SU-DHL-6 (cell line): ENCODE data around the gene SFXN1.

Experiments
- H2AFZ ChIP-seq: fragments of 200-600 bp; sonication (generic); 2 replicates; pipeline ENCODE4 v1.6.1; 2014; ENCODE audit warnings: low read depth, mild to moderate bottlenecking, moderate library complexity, mixed read lengths, antibody characterized with exemption, low read length; ENCODE audit not compliant: severe bottlenecking
- H3F3A ChIP-seq: fragments of 200-600 bp; shearing (Covaris generic); 2 replicates; pipeline ENCODE4 v1.6.0; 2016; ENCODE audit warnings: antibody characterized with exemption, mild to moderate bottlenecking; ENCODE audit not compliant: insufficient read depth
- H3K27ac ChIP-seq: fragments of 200-600 bp; sonication (generic); 2 replicates; pipeline ENCODE4 v1.5.1; 2016; ENCODE audit warnings: low read depth, mild to moderate bottlenecking, low read length, moderate library complexity, mixed read lengths
- H3K27me3 ChIP-seq: fragments of 200-600 bp; sonication (generic), shearing (Covaris generic); 2 replicates; pipeline ENCODE4 v1.6.0; 2014; ENCODE audit warnings: mild to moderate bottlenecking, low read length
- H3K36me3 ChIP-seq: fragments of 200-600 bp; sonication (generic); 2 replicates; pipeline ENCODE4 v1.6.1; 2014; ENCODE audit warnings: mild to moderate bottlenecking, low read length, mixed read lengths
- H3K4me2 ChIP-seq: fragments of 300-600, 200-600 bp; shearing (Covaris generic), sonication (generic); 2 replicates; pipeline ENCODE4 v1.6.0; 2014; ENCODE audit warnings: low read length, low read depth, mild to moderate bottlenecking; ENCODE audit not compliant: poor library complexity, severe bottlenecking
- H3K4me3 ChIP-seq: fragments of 200-600 bp; sonication (generic); 2 replicates; pipeline ENCODE4 v1.5.1; 2014; ENCODE audit warnings: antibody characterized with exemption, low read length, mild to moderate bottlenecking, mixed read lengths; ENCODE audit not compliant: insufficient read depth, poor library complexity, severe bottlenecking
- H3K79me2 ChIP-seq: fragments of 200-600 bp; sonication (generic); 2 replicates; pipeline ENCODE4 v1.6.1; 2014; ENCODE audit warnings: mild to moderate bottlenecking, low read length, moderate library complexity; ENCODE audit not compliant: insufficient read depth
- H3K9ac ChIP-seq: fragments of 200-600 bp; sonication (generic); 2 replicates; pipeline ENCODE4 v1.7.0; 2014; ENCODE audit warnings: mild to moderate bottlenecking, low read length
- H3K9me2 ChIP-seq: fragments of 200-600 bp; sonication (generic); replicated peaks from 2 replicates; pipeline ENCODE4 v1.6.1; 2014; ENCODE audit warnings: low read length; ENCODE audit not compliant: insufficient read depth
- H3K9me3 ChIP-seq: fragments of 200-600 bp; sonication (generic); 2 replicates; pipeline ENCODE4 v1.6.1; 2014; ENCODE audit warnings: low read length, mixed read lengths; ENCODE audit not compliant: insufficient read depth
- H4K20me1 ChIP-seq: fragments of 200-600 bp; sonication (generic); 2 replicates; pipeline ENCODE4 v1.6.1; 2014; ENCODE audit warnings: low read depth, mild to moderate bottlenecking, antibody characterized with exemption, low read length, moderate library complexity, mixed read lengths
- EZH2phosphoT487 ChIP-seq: fragments of 200-600 bp; sonication (generic), shearing (Covaris generic); conservative IDR thresholded peaks from 2 replicates; pipeline ENCODE4 v1.6.1; 2018; ENCODE audit warnings: mild to moderate bottlenecking, antibody characterized with exemption, low read length, moderate library complexity, mixed read lengths
- TF ChIP-seq, protein P1 (sequence below): fragments of 200-600 bp; sonication (generic); IDR thresholded peaks from one replicate; pipeline ENCODE4 v1.5.1; 2017; ENCODE audit warnings: antibody characterized with exemption, mild to moderate bottlenecking, low read length, moderate library complexity; ENCODE audit not compliant: insufficient read depth, poor library complexity, severe bottlenecking

SFXN1 gene

DNA sequence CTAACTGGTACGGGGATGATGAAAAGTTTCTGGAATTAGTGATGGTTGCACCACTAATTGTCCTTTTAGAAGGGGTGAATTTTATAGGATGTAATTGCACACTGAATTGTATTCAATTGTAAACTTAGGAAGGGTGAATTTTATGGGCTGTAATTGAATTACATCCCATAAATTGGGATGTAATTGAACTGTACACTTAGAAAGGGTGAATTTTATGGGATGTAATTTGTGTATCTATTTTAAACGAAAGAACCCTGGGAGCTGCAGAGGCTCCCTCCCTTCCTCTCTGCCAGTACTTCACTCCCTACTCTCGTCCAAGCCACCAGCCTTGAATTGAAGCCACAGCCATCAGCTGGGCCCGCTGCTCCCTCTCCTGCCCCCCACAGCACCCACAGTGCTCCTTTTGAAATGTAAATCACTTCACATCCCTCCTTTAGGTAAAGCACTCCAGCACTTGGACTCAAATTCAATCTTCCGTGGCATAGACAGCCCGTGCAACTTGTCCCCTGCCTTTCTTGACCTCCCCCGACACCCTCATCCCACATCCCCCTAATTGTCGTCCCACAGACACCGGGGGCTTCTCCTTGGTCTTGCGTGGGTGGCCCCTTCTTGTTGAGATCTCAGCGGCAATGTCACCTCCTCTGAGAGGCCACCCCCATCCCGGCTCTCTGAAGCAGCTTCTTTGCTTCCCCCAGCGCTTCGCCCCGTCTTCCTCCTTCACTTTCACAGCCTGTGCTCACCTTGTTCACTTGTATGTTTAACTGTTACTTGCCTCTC lies 95.3 kb downstream of the SFXN1 start:
- TF ChIP-seq, protein P1, sequence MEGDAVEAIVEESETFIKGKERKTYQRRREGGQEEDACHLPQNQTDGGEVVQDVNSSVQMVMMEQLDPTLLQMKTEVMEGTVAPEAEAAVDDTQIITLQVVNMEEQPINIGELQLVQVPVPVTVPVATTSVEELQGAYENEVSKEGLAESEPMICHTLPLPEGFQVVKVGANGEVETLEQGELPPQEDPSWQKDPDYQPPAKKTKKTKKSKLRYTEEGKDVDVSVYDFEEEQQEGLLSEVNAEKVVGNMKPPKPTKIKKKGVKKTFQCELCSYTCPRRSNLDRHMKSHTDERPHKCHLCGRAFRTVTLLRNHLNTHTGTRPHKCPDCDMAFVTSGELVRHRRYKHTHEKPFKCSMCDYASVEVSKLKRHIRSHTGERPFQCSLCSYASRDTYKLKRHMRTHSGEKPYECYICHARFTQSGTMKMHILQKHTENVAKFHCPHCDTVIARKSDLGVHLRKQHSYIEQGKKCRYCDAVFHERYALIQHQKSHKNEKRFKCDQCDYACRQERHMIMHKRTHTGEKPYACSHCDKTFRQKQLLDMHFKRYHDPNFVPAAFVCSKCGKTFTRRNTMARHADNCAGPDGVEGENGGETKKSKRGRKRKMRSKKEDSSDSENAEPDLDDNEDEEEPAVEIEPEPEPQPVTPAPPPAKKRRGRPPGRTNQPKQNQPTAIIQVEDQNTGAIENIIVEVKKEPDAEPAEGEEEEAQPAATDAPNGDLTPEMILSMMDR, result no peak
- no peak for TF ChIP-seq EZH2phosphoT487
- no peak overlapping the region for H3K4me3 ChIP-seq

DNA sequence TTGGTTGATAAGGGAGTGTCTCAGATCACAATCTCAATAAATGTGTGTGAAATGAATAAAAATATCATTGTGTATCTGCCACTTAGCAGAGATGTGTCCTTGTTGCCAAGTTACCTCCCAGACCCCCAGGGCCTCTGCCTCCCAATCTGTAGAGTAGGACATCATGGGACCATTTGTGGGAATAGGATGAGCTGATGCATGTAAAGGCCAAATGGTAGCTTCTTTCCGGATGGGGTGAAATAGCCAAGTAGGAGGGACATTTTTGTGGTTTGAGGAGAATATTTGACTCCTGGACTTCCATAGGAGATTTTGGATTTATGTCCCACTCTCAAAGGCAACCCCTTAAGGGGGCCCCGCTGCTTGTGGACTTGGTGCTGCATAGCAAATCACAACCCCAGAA lies 96.9 kb downstream of the SFXN1 start:
- no peaks in the 10 kb centered on the region for H3K79me2 ChIP-seq
- no peak overlapping the region for H3K4me3 ChIP-seq
- H3K4me2 ChIP-seq, result no peak overlapping the region
- no peak overlapping the region for H2AFZ ChIP-seq
- no peaks in the 10 kb centered on the region for H4K20me1 ChIP-seq
- H3K36me3 ChIP-seq, result no peaks in the 10 kb centered on the region
- TF ChIP-seq EZH2phosphoT487, result no peak
- TF ChIP-seq, protein P1, result no peak
- H3K27me3 ChIP-seq, result 0 out of 2 replicates have a peak, but pooled peaks cover 2% of the 10 kb centered on the region
- no peaks in the 10 kb centered on the region; the same call in 1 of the 2 replicates for H3K9me2 ChIP-seq
- no peak overlapping the region for H3K9ac ChIP-seq
- no peak overlapping the region for H3K27ac ChIP-seq
- no peaks in the 10 kb centered on the region for H3F3A ChIP-seq
- no peaks in the 10 kb centered on the region for H3K9me3 ChIP-seq

More for the DNA sequence above, 95.3 kb downstream of the SFXN1 start:
- Histone ChIP-seq H3K27me3 (no peaks in the 10 kb centered on the region), H3F3A (no peaks in the 10 kb centered on the region), H3K27ac (no peak overlapping the region), H3K9me2 (no peaks in the 10 kb centered on the region), H3K36me3 (no peaks in the 10 kb centered on the region), H3K4me2 (no peak overlapping the region), H3K9me3 (no peaks in the 10 kb centered on the region), H2AFZ (no peak overlapping the region), H4K20me1 (no peaks in the 10 kb centered on the region), H3K79me2 (no peaks in the 10 kb centered on the region), H3K9ac (no peak overlapping the region)

DNA sequence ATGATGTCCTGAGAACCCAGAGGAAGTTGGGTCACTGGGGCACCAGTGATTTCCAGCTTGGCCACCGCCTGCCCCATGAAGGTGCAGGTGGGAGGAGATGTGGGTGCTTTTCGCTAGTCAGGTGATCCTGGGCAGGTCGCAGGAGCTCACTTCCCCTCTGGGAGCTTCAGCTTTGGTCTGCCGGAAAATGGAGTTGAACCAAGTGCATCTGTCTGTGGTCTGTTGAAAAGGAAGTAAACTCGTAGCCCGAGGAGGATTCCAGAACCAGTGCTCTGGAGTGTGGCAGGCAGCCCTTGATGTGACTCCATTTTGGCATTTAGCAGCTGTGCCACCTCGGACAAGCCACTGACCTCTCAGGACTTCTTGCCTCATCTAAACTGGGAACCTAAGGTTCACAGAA lies 97.7 kb downstream of the SFXN1 start:
- H3K79me2 ChIP-seq, result no peaks in the 10 kb centered on the region
- no peak overlapping the region for H2AFZ ChIP-seq
- H3K9me3 ChIP-seq, result no peaks in the 10 kb centered on the region
- no peak overlapping the region for H3K4me3 ChIP-seq
- no peak overlapping the region for H3K27ac ChIP-seq
- H3K36me3 ChIP-seq, result no peaks in the 10 kb centered on the region
- no peak for TF ChIP-seq EZH2phosphoT487
- TF ChIP-seq, protein P1, result no peak
- no peaks in the 10 kb centered on the region for H3F3A ChIP-seq
- no peaks in the 10 kb centered on the region for H4K20me1 ChIP-seq
- H3K9me2 ChIP-seq, result no peaks in the 10 kb centered on the region; the same call in 1 of the 2 replicates
- no peak overlapping the region for H3K9ac ChIP-seq
- H3K27me3 ChIP-seq, result 0 out of 2 replicates have a peak, but pooled peaks cover 2% of the 10 kb centered on the region
- H3K4me2 ChIP-seq, result no peak overlapping the region
